Activated CD8-positive, alpha-beta T cell treated with anti-CD3 and anti-CD28 coated beads, Interleukin-2, amount 10 ng/mL, durations not matched to agents 7 days and 5 days (primary cell): ENCODE data around the gene CFAP68. TPM values are rescaled to one million over a fixed set of nuclear protein-coding genes. Genes with fewer than 3 reads are reported as not detected.
A peak's percentile ranks its signal among the peaks of the same experiment; 100 is the strongest.

Experiments
- ATAC-seq: fragments of 150-1000 bp; cut with Tn5 transposase; one replicate; pipeline ENCODE4 v1.10.0; 2021; ENCODE audit warnings: moderate library complexity
- CTCF ChIA-PET: fragments of 350-600 bp; sonication (Branson Sonifier 250); formaldehyde crosslinking; loops from one replicate; lab custom pipeline; 2021; ENCODE audit warnings: antibody characterized with exemption; lab: Charles Lee
- POLR2A ChIA-PET: fragments of 350-600 bp; sonication (Branson Sonifier 250); formaldehyde crosslinking; loops from one replicate; lab custom pipeline; 2021; ENCODE audit warnings: antibody characterized with exemption; lab: Charles Lee
- DNase-seq: peaks from one replicate; pipeline ENCODE4 v3.0.0-alpha.2; 2020
- H3K27ac Mint-ChIP-seq: one replicate; pipeline ENCODE4 v1.8.0; 2021; ENCODE audit warnings: mild to moderate bottlenecking, mixed read lengths
- H3K27me3 Mint-ChIP-seq: one replicate; pipeline ENCODE4 v1.8.0; 2021; ENCODE audit warnings: low read depth, mixed read lengths
- H3K36me3 Mint-ChIP-seq: one replicate; pipeline ENCODE4 v1.8.0; 2021; ENCODE audit warnings: low read depth, mixed read lengths
- H3K4me1 Mint-ChIP-seq: one replicate; pipeline ENCODE4 v1.8.0; 2021; ENCODE audit warnings: low read depth, mixed read lengths
- H3K4me3 Mint-ChIP-seq: one replicate; pipeline ENCODE4 v1.8.0; 2021; ENCODE audit warnings: mild to moderate bottlenecking, mixed read lengths
- H3K9me3 Mint-ChIP-seq: one replicate; pipeline ENCODE4 v1.8.0; 2022; ENCODE audit warnings: mixed read lengths; ENCODE audit not compliant: insufficient read depth
- total RNA-seq, 2 experiments: library from RNA; stranded (reverse); gene quantifications; one replicate each; pipeline ENCODE4 v1.2.3, GENCODE V29; 2021

The CFAP68 gene
- total RNA-seq, 2 experiments from 2014 or later: 17.8 to 18.3 TPM

- CTCF ChIA-PET: interaction anchor here (1.6 to 2.0 kb wide), 2 partner anchors 10 to 13 kb away, joined by 6 read pairs; no protein-coding TSS in a partner anchor
- H3K27ac Mint-ChIP-seq: no peak within 1 kb of the TSS
- no peak within 1 kb of the TSS for H3K4me3 Mint-ChIP-seq
- DNase-seq: no peak
- no peaks in the 10 kb centered on the region for H3K36me3 Mint-ChIP-seq
- no peaks in the 10 kb centered on the region for H3K9me3 Mint-ChIP-seq
- H3K4me1 Mint-ChIP-seq: no peaks in the 10 kb centered on the region
- peaks cover 34% of the 10 kb centered on the region for H3K27me3 Mint-ChIP-seq
- POLR2A ChIA-PET: interaction anchor here (1.3 kb wide), 1 partner anchor 8 kb away, joined by 4 read pairs; no protein-coding TSS in a partner anchor
- ATAC-seq: no peak
These were observed 39.3 kb downstream of the CFAP68 start, which contains the start of gene C11orf52 for GRCh38 chr11:111918390-111919256. Gene C11orf52 (plus strand): TSS chr11:111918913. CDS start chr11:111918973, 60 bp downstream.

- ChIA-PET POLR2A (no interaction called here), CTCF (interaction anchor here (0.6 kb wide), 1 partner anchor 38 kb away, joined by 3 read pairs; no protein-coding TSS in a partner anchor)
- Mint-ChIP-seq H3K27me3 (peaks cover 23% of the 10 kb centered on the region), H3K4me3 (no peak overlapping the region), H3K36me3 (no peaks in the 10 kb centered on the region), H3K9me3 (no peaks in the 10 kb centered on the region), H3K27ac (no peak overlapping the region), H3K4me1 (peaks cover 3% of the 10 kb centered on the region)
- DNase-seq: no peak
- no peak for ATAC-seq
These were observed 41.6 kb downstream of the CFAP68 start for GRCh38 chr11:111920908-111921307.

- no peak for ATAC-seq
- ChIA-PET CTCF (interaction anchor here (0.6 kb wide), 1 partner anchor 38 kb away, joined by 3 read pairs; no protein-coding TSS in a partner anchor), POLR2A (no interaction called here)
- Mint-ChIP-seq H3K4me3 (no peak overlapping the region), H3K27me3 (peaks cover 18% of the 10 kb centered on the region), H3K9me3 (no peaks in the 10 kb centered on the region), H3K36me3 (no peaks in the 10 kb centered on the region), H3K27ac (no peak overlapping the region), H3K4me1 (peaks cover 11% of the 10 kb centered on the region)
- DNase-seq: no peak
These were observed 42.3 kb downstream of the CFAP68 start for GRCh38 chr11:111921541-111922230.

- DNase-seq: no peak
- Mint-ChIP-seq H3K36me3 (no peaks in the 10 kb centered on the region), H3K27me3 (peaks cover 14% of the 10 kb centered on the region), H3K4me3 (no peak overlapping the region), H3K9me3 (no peaks in the 10 kb centered on the region), H3K27ac (no peak overlapping the region), H3K4me1 (peaks cover 16% of the 10 kb centered on the region)
- ChIA-PET CTCF (interaction anchor here (1.5 to 2.0 kb wide), 2 partner anchors 9 to 60 kb away, joined by 4 read pairs; no protein-coding TSS in a partner anchor), POLR2A (no interaction called here)
- no peak for ATAC-seq
These were observed 43.5 kb downstream of the CFAP68 start for GRCh38 chr11:111922803-111923202.

- Mint-ChIP-seq H3K27ac (no peak overlapping the region), H3K4me1 (peaks cover 16% of the 10 kb centered on the region), H3K9me3 (no peaks in the 10 kb centered on the region), H3K36me3 (no peaks in the 10 kb centered on the region), H3K27me3 (peaks cover 14% of the 10 kb centered on the region), H3K4me3 (no peak overlapping the region)
- DNase-seq: no peak
- ChIA-PET CTCF (interaction anchor here (1.5 to 2.0 kb wide), 2 partner anchors 9 to 59 kb away, joined by 4 read pairs; no protein-coding TSS in a partner anchor), POLR2A (no interaction called here)
- no peak for ATAC-seq
These were observed 44.0 kb downstream of the CFAP68 start for GRCh38 chr11:111923351-111923788.

GRCh38 chr11:111923951-111924350, 44.6 kb downstream of the CFAP68 start:
- CTCF ChIA-PET: interaction anchor here (1.2 to 2.0 kb wide), 3 partner anchors 8 to 59 kb away, joined by 4 to 5 read pairs (median 4); partner anchors contain the start of gene DIXDC1

GRCh38 chr11:111925953-111926352, 46.6 kb downstream of the CFAP68 start:
- Mint-ChIP-seq H3K4me3 (peak overlapping the region; percentile 82), H3K4me1 (peaks cover 16% of the 10 kb centered on the region), H3K27me3 (peaks cover 12% of the 10 kb centered on the region), H3K27ac (peak overlapping the region; percentile 58), H3K9me3 (no peaks in the 10 kb centered on the region), H3K36me3 (no peaks in the 10 kb centered on the region)
- no peak for DNase-seq
- POLR2A ChIA-PET: interaction anchor here (0.8 to 2.7 kb wide), 13 partner anchors 8 to 161 kb away, joined by 3 to 21 read pairs (median 4); partner anchors contain the start of genes ALG9 and DIXDC1
- ATAC-seq: no peak
- CTCF ChIA-PET: interaction anchor here (0.8 to 13.6 kb wide), 16 partner anchors 9 to 354 kb away, joined by 3 to 261 read pairs (median 5); partner anchors contain the start of gene DIXDC1

More at GRCh38 chr11:111923951-111924350, 44.6 kb downstream of the CFAP68 start:
- H3K36me3 Mint-ChIP-seq: no peaks in the 10 kb centered on the region
- no peak overlapping the region for H3K4me3 Mint-ChIP-seq
- peaks cover 16% of the 10 kb centered on the region for H3K4me1 Mint-ChIP-seq
- ATAC-seq: no peak
- H3K9me3 Mint-ChIP-seq: no peaks in the 10 kb centered on the region
- no peak overlapping the region for H3K27ac Mint-ChIP-seq
- POLR2A ChIA-PET: no interaction called here
- H3K27me3 Mint-ChIP-seq: peaks cover 14% of the 10 kb centered on the region
- DNase-seq: no peak

- Mint-ChIP-seq H3K9me3 (no peaks in the 10 kb centered on the region), H3K36me3 (no peaks in the 10 kb centered on the region), H3K4me1 (peaks cover 16% of the 10 kb centered on the region), H3K4me3 (peak overlapping the region; percentile 82), H3K27me3 (peaks cover 7% of the 10 kb centered on the region), H3K27ac (peak overlapping the region; percentile 91)
- ChIA-PET CTCF (interaction anchor here (0.8 to 13.6 kb wide), 20 partner anchors 9 to 354 kb away, joined by 3 to 261 read pairs (median 5); partner anchors contain the start of genes ALG9 and DIXDC1), POLR2A (interaction anchor here (0.6 to 2.7 kb wide), 18 partner anchors 9 to 354 kb away, joined by 3 to 21 read pairs (median 4); partner anchors contain the start of genes ALG9 and DIXDC1)
- peak; percentile 96 for DNase-seq
- ATAC-seq: peak; percentile 93
These were observed 47.4 kb downstream of the CFAP68 start for GRCh38 chr11:111926505-111927391.

- no peaks in the 10 kb centered on the region for H3K27me3 Mint-ChIP-seq
- DNase-seq (no peak), ATAC-seq (no peak)
- H3K27ac Mint-ChIP-seq: no peak overlapping the region
- H3K9me3 Mint-ChIP-seq: no peaks in the 10 kb centered on the region
- ChIA-PET POLR2A (no interaction called here), CTCF (interaction anchor here (1.7 to 13.6 kb wide), 3 partner anchors 8 to 48 kb away, joined by 3 to 261 read pairs (median 17); no protein-coding TSS in a partner anchor)
- peaks cover 22% of the 10 kb centered on the region for H3K4me1 Mint-ChIP-seq
- no peak overlapping the region for H3K4me3 Mint-ChIP-seq
- H3K36me3 Mint-ChIP-seq: no peaks in the 10 kb centered on the region
These were observed 51.1 kb downstream of the CFAP68 start for GRCh38 chr11:111930472-111930871.

- ATAC-seq (no peak), DNase-seq (no peak)
- ChIA-PET POLR2A (no interaction called here), CTCF (interaction anchor here (1.1 to 13.6 kb wide), 8 partner anchors 9 to 348 kb away, joined by 3 to 261 read pairs (median 5); partner anchors contain the start of gene CFAP68)
- peaks cover 21% of the 10 kb centered on the region for H3K4me1 Mint-ChIP-seq
- no peaks in the 10 kb centered on the region for H3K36me3 Mint-ChIP-seq
- H3K27me3 Mint-ChIP-seq: no peaks in the 10 kb centered on the region
- H3K27ac Mint-ChIP-seq: no peak overlapping the region
- no peaks in the 10 kb centered on the region for H3K9me3 Mint-ChIP-seq
- no peak overlapping the region for H3K4me3 Mint-ChIP-seq
These were observed 53.2 kb downstream of the CFAP68 start for GRCh38 chr11:111932611-111932950.
